A549 (cell line): ENCODE measurements around the gene TEDC1.

Experiments used
- BCL3 ChIP-seq: fragments of >200 bp; sonication (Bioruptor Twin); formaldehyde crosslinking; IDR thresholded peaks from 3 replicates; pipeline ENCODE4 v1.6.1; 2016
- CTCF ChIP-seq: fragments of >200 bp; sonication (Bioruptor Twin); formaldehyde crosslinking; IDR thresholded peaks from 3 replicates; pipeline ENCODE4 v1.5.1; 2016
- EP300 ChIP-seq, 2 experiments: fragments of >200 bp; sonication (Bioruptor Twin); formaldehyde crosslinking; IDR thresholded peaks; 2 replicates in 1 of 2; 3 replicates in 1 of 2; pipeline ENCODE4 v1.6.1; 2016 to 2017
- FOSL2 ChIP-seq, 2 experiments: fragments of 450-650 bp in 1 of 2; fragments of >200 bp in 1 of 2; sonication (Bioruptor Twin) in 1 of 2; formaldehyde crosslinking; IDR thresholded peaks; 2 replicates each; pipeline versions ENCODE4 v1.5.0 to v1.6.1; 2016 to 2020; ENCODE audit warnings: mild to moderate bottlenecking in 1 of 2, moderate library complexity in 1 of 2
- HOXB5 ChIP-seq: fragments of 250-450 bp; sonication (Bioruptor Pico); IDR thresholded peaks from 2 replicates; pipeline ENCODE4 v1.5.0; 2020; ENCODE audit warnings: mild to moderate bottlenecking, moderate library complexity
- POLR2A ChIP-seq: IDR thresholded peaks from 2 replicates; pipeline ENCODE4 v1.6.1; 2012; ENCODE audit warnings: mild to moderate bottlenecking, low read length
- RAD21 ChIP-seq, 2 experiments: fragments of >200 bp in 1 of 2; sonication (Bioruptor Twin) in 1 of 2; formaldehyde crosslinking in 1 of 2; IDR thresholded peaks in 1 of 2; conservative IDR thresholded peaks in 1 of 2; 2 replicates in 1 of 2; 3 replicates in 1 of 2; pipeline ENCODE4 v1.6.1; 2012 to 2018; ENCODE audit warnings: inconsistent platforms in 1 of 2
- REST ChIP-seq: fragments of 200-600 bp; sonication (generic); IDR thresholded peaks from 2 replicates; pipeline ENCODE4 v1.6.1; 2016; ENCODE audit warnings: antibody characterized with exemption, mild to moderate bottlenecking, moderate library complexity
- ZC3H11A ChIP-seq: fragments of 450-650 bp; IDR thresholded peaks from 2 replicates; pipeline ENCODE4 v1.6.1; 2014; ENCODE audit warnings: antibody characterized with exemption, mild to moderate bottlenecking

- no peak for TF ChIP-seq HOXB5 (CRISPR knock-in tag)
- TF ChIP-seq BCL3: no peak
- TF ChIP-seq ZC3H11A: no peak
- TF ChIP-seq REST: no peak
- no peak for TF ChIP-seq CTCF
- TF ChIP-seq RAD21 (conservative IDR thresholded peaks at IDR 0.05 in 1 of 2, IDR thresholded peaks at IDR 0.05 in 1 of 2): no peak
- TF ChIP-seq EP300 (IDR thresholded peaks at IDR 0.05): no peak
- no peak for TF ChIP-seq POLR2A
- no peak for TF ChIP-seq FOSL2 (IDR thresholded peaks at IDR 0.05)
- no peak for TF ChIP-seq FOSL2 (CRISPR knock-in tag; IDR thresholded peaks at IDR 0.05)
Measured at GRCh38 chr14:105498430-105499255, 7.6 kb downstream of the TEDC1 start.
